Activated CD8-positive, alpha-beta T cell treated with anti-CD3 and anti-CD28 coated beads for 36 hours (primary cell): ENCODE measurements around the gene MEGF10. TPM values are rescaled to one million over a fixed set of nuclear protein-coding genes. Genes with fewer than 3 reads are reported as not detected.

ENCODE experiments used
- ATAC-seq: fragments of 200-7000 bp; cut with Tn5 transposase; one replicate; pipeline ENCODE4 v1.10.0; 2021; ENCODE audit warnings: mild to moderate bottlenecking, moderate library complexity
- CTCF ChIA-PET: fragments of 350-600 bp; sonication (Branson Sonifier 250); formaldehyde crosslinking; loops from one replicate; lab custom pipeline; 2021; ENCODE audit warnings: antibody characterized with exemption; lab: Charles Lee
- POLR2A ChIA-PET: fragments of 350-600 bp; sonication (Branson Sonifier 250); formaldehyde crosslinking; loops from one replicate; lab custom pipeline; 2021; ENCODE audit warnings: antibody characterized with exemption; lab: Charles Lee
- DNase-seq: peaks from one replicate; pipeline ENCODE4 v3.0.0-alpha.2; 2020
- H3K27ac Mint-ChIP-seq: one replicate; pipeline ENCODE4 v1.8.0; 2021; ENCODE audit warnings: mild to moderate bottlenecking, mixed read lengths
- H3K27me3 Mint-ChIP-seq: one replicate; pipeline ENCODE4 v1.8.0; 2021; ENCODE audit warnings: mixed read lengths
- H3K36me3 Mint-ChIP-seq: one replicate; pipeline ENCODE4 v1.8.0; 2021; ENCODE audit warnings: low read depth, mixed read lengths
- H3K4me1 Mint-ChIP-seq: one replicate; pipeline ENCODE4 v1.8.0; 2021; ENCODE audit warnings: low read depth, mixed read lengths
- H3K4me3 Mint-ChIP-seq: one replicate; pipeline ENCODE4 v1.8.0; 2021; ENCODE audit warnings: mild to moderate bottlenecking, moderate library complexity, mixed read lengths
- H3K9me3 Mint-ChIP-seq: one replicate; pipeline ENCODE4 v1.8.0; 2021; ENCODE audit warnings: mixed read lengths
- CTCF ChIP-seq: fragments of 200-600 bp; IDR thresholded peaks from one replicate; pipeline ENCODE4 v1.8.0; 2022; ENCODE audit warnings: antibody characterized with exemption, mild to moderate bottlenecking
- intact Hi-C: fragments of 100-400 bp; cut with micrococcal nuclease; formaldehyde crosslinking; loops from one replicate; pipeline ENCODE4 v1.10.0; 2022
- total RNA-seq, 2 experiments: library from RNA; stranded (reverse); gene quantifications; one replicate each; pipeline ENCODE4 v1.2.3, GENCODE V29; 2021

Gene MEGF10
- total RNA-seq, 2 experiments from 2014 or later: not detected

DNA sequence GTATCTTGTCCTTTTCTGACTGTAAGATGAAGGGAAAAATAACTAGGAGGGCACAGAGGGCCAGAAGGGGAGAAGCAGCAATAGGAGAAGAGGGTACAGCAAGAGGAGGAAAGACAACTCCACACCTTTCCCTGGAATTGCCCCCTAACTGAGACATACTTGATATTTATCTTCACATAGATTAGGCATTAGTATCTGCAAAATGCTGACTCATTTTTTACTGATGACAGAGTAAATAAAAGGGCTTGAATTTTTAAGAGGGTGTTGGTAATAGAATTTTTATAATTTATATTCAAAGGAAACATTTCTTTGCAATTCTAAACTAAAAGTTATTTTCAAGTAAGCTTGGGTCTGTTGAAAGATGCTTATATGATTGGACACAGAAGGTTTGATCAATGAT is 140.0 kb downstream of the MEGF10 start:
- no peaks in the 10 kb centered on the region for H3K4me1 Mint-ChIP-seq
- DNase-seq (no peak), ATAC-seq (no peak)
- ChIA-PET POLR2A (interaction anchor here (1.3 kb wide), 1 partner anchor 8 kb away, joined by 3 read pairs; no protein-coding TSS in a partner anchor), CTCF (interaction anchor here (1.2 kb wide), 1 partner anchor 24 kb away, joined by 3 read pairs; no protein-coding TSS in a partner anchor)
- H3K9me3 Mint-ChIP-seq: no peaks in the 10 kb centered on the region
- H3K36me3 Mint-ChIP-seq: no peaks in the 10 kb centered on the region
- H3K27me3 Mint-ChIP-seq: no peaks in the 10 kb centered on the region
- intact Hi-C loops: no loop called here
- no peak overlapping the region for H3K4me3 Mint-ChIP-seq
- no peak for TF ChIP-seq CTCF
- H3K27ac Mint-ChIP-seq: no peak overlapping the region

GRCh38 chr5:127431977-127432585 is 141.5 kb downstream of the MEGF10 start:
- Mint-ChIP-seq H3K27ac (no peak overlapping the region), H3K9me3 (no peaks in the 10 kb centered on the region), H3K4me1 (no peaks in the 10 kb centered on the region), H3K27me3 (no peaks in the 10 kb centered on the region), H3K4me3 (no peak overlapping the region), H3K36me3 (no peaks in the 10 kb centered on the region)
- intact Hi-C loops: no loop called here
- POLR2A ChIA-PET: no interaction called here
- no peak for TF ChIP-seq CTCF
- CTCF ChIA-PET: no interaction called here
- DNase-seq (no peak), ATAC-seq (no peak)

GRCh38 chr5:127433526-127433925 is 142.9 kb downstream of the MEGF10 start:
- Mint-ChIP-seq H3K36me3 (no peaks in the 10 kb centered on the region), H3K4me3 (no peak overlapping the region), H3K27me3 (no peaks in the 10 kb centered on the region), H3K4me1 (no peaks in the 10 kb centered on the region), H3K9me3 (no peaks in the 10 kb centered on the region), H3K27ac (no peak overlapping the region)
- POLR2A ChIA-PET: no interaction called here
- DNase-seq (no peak), ATAC-seq (no peak)
- intact Hi-C loops: no loop called here
- CTCF ChIA-PET: no interaction called here
- TF ChIP-seq CTCF: no peak

- intact Hi-C loops: no loop called here
- Mint-ChIP-seq H3K9me3 (no peaks in the 10 kb centered on the region), H3K27me3 (no peaks in the 10 kb centered on the region), H3K4me1 (no peaks in the 10 kb centered on the region), H3K27ac (no peak overlapping the region), H3K4me3 (no peak overlapping the region), H3K36me3 (no peaks in the 10 kb centered on the region)
- ChIA-PET CTCF (no interaction called here), POLR2A (no interaction called here)
- ATAC-seq: no peak
- DNase-seq: no peak
- TF ChIP-seq CTCF: no peak
Observed at GRCh38 chr5:127434588-127434987, 144.0 kb downstream of the MEGF10 start.

DNA sequence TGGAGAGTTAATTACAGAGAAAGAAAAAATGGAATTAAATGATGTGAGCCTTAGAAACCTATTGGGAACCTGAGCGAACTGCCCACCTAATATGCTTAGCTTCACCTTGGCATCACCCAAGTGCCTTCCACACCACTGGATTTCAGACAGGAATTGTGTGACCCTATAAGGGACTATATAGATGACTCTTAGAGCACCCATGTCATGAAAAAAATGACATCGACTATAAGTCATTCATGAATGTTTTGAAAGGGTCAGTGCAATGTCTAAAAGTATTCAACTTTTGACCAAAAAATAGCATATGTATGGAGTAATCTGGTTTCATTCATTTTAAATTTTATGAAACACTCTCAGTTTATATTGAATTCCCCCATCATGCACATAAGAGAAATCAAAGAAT is 145.2 kb downstream of the MEGF10 start:
- Mint-ChIP-seq H3K4me3 (no peak overlapping the region), H3K36me3 (no peaks in the 10 kb centered on the region), H3K4me1 (no peaks in the 10 kb centered on the region), H3K27me3 (peaks cover 2% of the 10 kb centered on the region), H3K9me3 (no peaks in the 10 kb centered on the region), H3K27ac (no peak overlapping the region)
- TF ChIP-seq CTCF: no peak
- DNase-seq (no peak), ATAC-seq (no peak)
- intact Hi-C loops: no loop called here
- ChIA-PET CTCF (no interaction called here), POLR2A (interaction anchor here (0.5 kb wide), 1 partner anchor 12 kb away, joined by 3 read pairs; no protein-coding TSS in a partner anchor)
